ENCODE measurements around the gene RPS21. TPM values are rescaled to one million over a fixed set of nuclear protein-coding genes. Genes with fewer than 3 reads are reported as not detected.

Gene RPS21
- total RNA-seq, 1 experiment from 2014 or later = 1,761 TPM

GRCh38 chr20:62436692-62437091 is 49.8 kb downstream of the RPS21 start:
- Histone ChIP-seq H3K4me1 (ENCODE audit: control insufficient read depth, insufficient read depth, low read length) (no peaks in the 10 kb centered on the region), H3K4me3 (ENCODE audit: low read depth in 2 of 2, low read length in 2 of 2) (no peak overlapping the region), H3K36me3 (ENCODE audit: control insufficient read depth, insufficient read depth, low read length) (no peaks in the 10 kb centered on the region), H3K9me3 (ENCODE audit: control insufficient read depth, insufficient read depth, low read depth, low read length) (no peaks in the 10 kb centered on the region), H3K27me3 (ENCODE audit: control insufficient read depth, insufficient read depth, low read length) (no peaks in the 10 kb centered on the region), H3K27ac (ENCODE audit: low read length) (no peak overlapping the region)
- no TSS peak for BruUV-seq (replicated peaks)
- in situ Hi-C loops (cut with HindIII; ENCODE audit: low pct_unique_long_range_greater_than_20kb, low sequenced_read_pairs) (no loop called here), intact Hi-C loops (cut with micrococcal nuclease; ENCODE audit: unreplicated experiment) (no loop called here)
- ChIA-PET POLR2A (interaction anchor here (0.6 kb wide), 1 partner anchor 117 kb away, joined by 8 read pairs; no protein-coding TSS in a partner anchor), CTCF (no interaction called here)
- ATAC-seq = no peak
- TF ChIP-seq SIN3A (IDR thresholded peaks at IDR 0.05; ENCODE audit: borderline replicate concordance, insufficient read depth, low read depth, low read length) = no peak
- TF ChIP-seq, protein P1, sequence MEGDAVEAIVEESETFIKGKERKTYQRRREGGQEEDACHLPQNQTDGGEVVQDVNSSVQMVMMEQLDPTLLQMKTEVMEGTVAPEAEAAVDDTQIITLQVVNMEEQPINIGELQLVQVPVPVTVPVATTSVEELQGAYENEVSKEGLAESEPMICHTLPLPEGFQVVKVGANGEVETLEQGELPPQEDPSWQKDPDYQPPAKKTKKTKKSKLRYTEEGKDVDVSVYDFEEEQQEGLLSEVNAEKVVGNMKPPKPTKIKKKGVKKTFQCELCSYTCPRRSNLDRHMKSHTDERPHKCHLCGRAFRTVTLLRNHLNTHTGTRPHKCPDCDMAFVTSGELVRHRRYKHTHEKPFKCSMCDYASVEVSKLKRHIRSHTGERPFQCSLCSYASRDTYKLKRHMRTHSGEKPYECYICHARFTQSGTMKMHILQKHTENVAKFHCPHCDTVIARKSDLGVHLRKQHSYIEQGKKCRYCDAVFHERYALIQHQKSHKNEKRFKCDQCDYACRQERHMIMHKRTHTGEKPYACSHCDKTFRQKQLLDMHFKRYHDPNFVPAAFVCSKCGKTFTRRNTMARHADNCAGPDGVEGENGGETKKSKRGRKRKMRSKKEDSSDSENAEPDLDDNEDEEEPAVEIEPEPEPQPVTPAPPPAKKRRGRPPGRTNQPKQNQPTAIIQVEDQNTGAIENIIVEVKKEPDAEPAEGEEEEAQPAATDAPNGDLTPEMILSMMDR (IDR thresholded peaks at IDR 0.05) = no peak
- no peak for TF ChIP-seq REST (IDR thresholded peaks at IDR 0.05; ENCODE audit: insufficient read depth in 1 of 2, low read depth in 2 of 2, low read length in 1 of 2)
- TF ChIP-seq TCF7L2 (IDR thresholded peaks at IDR 0.05; ENCODE audit: low read depth, low read length) = no peak
- TF ChIP-seq POLR2AphosphoS5 (IDR thresholded peaks at IDR 0.05; ENCODE audit: low read depth, low read length) = no peak
- no peak for DNase-seq (ENCODE audit: low read depth, low spot score)

DNA sequence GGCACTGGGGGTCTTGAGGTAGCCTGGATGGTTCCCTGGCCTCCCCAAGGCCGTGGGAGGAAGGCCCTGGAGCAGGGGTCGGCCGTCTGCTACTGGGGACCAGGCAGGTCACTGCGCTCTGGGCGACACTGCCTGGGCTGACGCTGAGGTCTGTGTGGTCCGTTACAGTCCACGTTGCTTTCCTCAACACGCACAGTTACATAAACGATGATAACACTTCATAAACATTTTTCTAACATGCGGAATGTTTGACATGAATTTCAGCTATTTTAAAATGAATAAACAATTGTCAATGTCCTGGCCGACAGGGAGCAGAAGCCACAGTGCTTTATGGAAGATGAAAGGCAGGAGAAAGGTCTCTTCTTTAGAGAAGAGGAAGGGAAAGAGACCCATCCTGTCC is 50.6 kb downstream of the RPS21 start:
- Histone ChIP-seq H3K4me3 (ENCODE audit: low read depth in 2 of 2, low read length in 2 of 2) (no peak overlapping the region), H3K27me3 (ENCODE audit: control insufficient read depth, insufficient read depth, low read length) (no peaks in the 10 kb centered on the region), H3K9me3 (ENCODE audit: control insufficient read depth, insufficient read depth, low read depth, low read length) (no peaks in the 10 kb centered on the region), H3K36me3 (ENCODE audit: control insufficient read depth, insufficient read depth, low read length) (no peaks in the 10 kb centered on the region), H3K4me1 (ENCODE audit: control insufficient read depth, insufficient read depth, low read length) (no peaks in the 10 kb centered on the region), H3K27ac (ENCODE audit: low read length) (no peak overlapping the region)
- CTCF ChIA-PET = no interaction called here
- intact Hi-C loops (cut with micrococcal nuclease; ENCODE audit: unreplicated experiment) = no loop called here
- POLR2A ChIA-PET = interaction anchor here (0.6 kb wide), 1 partner anchor 53 kb away, joined by 19 read pairs; no protein-coding TSS in a partner anchor
- DNase-seq (ENCODE audit: low read depth, low spot score) = no peak
- in situ Hi-C loops (cut with HindIII; ENCODE audit: low pct_unique_long_range_greater_than_20kb, low sequenced_read_pairs) = no loop called here
- no peak for ATAC-seq
- BruUV-seq (replicated peaks) = no TSS peak
- TF ChIP-seq SIN3A (IDR thresholded peaks at IDR 0.05; ENCODE audit: borderline replicate concordance, insufficient read depth, low read depth, low read length) (no peak), REST (IDR thresholded peaks at IDR 0.05; ENCODE audit: insufficient read depth in 1 of 2, low read depth in 2 of 2, low read length in 1 of 2) (no peak), POLR2AphosphoS5 (IDR thresholded peaks at IDR 0.05; ENCODE audit: low read depth, low read length) (no peak)
